Measurements from ENCODE around the gene FAU. TPM values are rescaled to one million over a fixed set of nuclear protein-coding genes. Genes with fewer than 3 reads are reported as not detected.

The FAU gene
- total RNA-seq, 1 donor from 2014 or later, result 439 TPM

DNA sequence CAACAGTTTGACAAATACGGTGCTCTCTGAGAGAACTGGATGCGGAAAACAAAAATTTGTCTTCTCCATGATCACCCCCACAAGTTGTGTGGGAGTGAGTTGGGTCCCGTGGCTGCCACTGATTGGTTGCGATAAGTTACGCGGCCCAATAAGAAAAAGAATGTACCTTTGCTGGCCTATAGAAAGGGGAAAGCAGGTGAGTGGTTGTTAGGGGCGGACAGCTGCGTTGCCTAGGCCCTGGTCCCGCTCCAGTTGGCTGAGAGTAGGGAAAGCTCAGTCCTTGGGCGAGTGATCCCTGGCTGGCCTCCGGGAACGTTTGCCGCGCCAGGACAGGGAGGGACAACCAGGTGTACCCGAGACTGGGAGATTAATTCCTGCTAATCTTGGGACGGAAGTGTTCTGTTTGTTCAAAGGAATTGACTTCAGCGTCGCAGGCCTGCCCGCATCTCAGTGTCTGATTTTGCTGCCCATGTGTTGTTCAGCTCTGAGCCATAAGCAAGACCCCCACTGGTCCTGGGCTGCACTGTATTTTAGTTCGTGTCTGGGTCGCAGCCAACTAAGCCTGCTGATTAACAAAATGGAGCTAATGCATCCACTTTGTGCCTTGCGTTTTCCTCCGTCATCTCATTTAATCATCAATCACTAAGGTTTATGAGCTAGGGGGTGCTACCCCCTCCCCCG is 13.2 kb upstream of the FAU start:
- peak; percentile 96 for DNase-seq (ENCODE audit: low read depth)
- Histone ChIP-seq H3K27me3 (ENCODE audit: control insufficient read depth, insufficient read depth, low read length) (no peaks in the 10 kb centered on the region), H3K4me3 (ENCODE audit: low read depth, low read length) (peak overlapping the region; percentile 83), H3K36me3 (ENCODE audit: control insufficient read depth, insufficient read depth, low read length) (peaks cover 24% of the 10 kb centered on the region)
- peak; percentile 90 for FAIRE-seq
- TF ChIP-seq, protein P1, sequence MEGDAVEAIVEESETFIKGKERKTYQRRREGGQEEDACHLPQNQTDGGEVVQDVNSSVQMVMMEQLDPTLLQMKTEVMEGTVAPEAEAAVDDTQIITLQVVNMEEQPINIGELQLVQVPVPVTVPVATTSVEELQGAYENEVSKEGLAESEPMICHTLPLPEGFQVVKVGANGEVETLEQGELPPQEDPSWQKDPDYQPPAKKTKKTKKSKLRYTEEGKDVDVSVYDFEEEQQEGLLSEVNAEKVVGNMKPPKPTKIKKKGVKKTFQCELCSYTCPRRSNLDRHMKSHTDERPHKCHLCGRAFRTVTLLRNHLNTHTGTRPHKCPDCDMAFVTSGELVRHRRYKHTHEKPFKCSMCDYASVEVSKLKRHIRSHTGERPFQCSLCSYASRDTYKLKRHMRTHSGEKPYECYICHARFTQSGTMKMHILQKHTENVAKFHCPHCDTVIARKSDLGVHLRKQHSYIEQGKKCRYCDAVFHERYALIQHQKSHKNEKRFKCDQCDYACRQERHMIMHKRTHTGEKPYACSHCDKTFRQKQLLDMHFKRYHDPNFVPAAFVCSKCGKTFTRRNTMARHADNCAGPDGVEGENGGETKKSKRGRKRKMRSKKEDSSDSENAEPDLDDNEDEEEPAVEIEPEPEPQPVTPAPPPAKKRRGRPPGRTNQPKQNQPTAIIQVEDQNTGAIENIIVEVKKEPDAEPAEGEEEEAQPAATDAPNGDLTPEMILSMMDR (IDR thresholded peaks at IDR 0.05; ENCODE audit: insufficient read depth, low read length, severe bottlenecking), result no peak

DNA sequence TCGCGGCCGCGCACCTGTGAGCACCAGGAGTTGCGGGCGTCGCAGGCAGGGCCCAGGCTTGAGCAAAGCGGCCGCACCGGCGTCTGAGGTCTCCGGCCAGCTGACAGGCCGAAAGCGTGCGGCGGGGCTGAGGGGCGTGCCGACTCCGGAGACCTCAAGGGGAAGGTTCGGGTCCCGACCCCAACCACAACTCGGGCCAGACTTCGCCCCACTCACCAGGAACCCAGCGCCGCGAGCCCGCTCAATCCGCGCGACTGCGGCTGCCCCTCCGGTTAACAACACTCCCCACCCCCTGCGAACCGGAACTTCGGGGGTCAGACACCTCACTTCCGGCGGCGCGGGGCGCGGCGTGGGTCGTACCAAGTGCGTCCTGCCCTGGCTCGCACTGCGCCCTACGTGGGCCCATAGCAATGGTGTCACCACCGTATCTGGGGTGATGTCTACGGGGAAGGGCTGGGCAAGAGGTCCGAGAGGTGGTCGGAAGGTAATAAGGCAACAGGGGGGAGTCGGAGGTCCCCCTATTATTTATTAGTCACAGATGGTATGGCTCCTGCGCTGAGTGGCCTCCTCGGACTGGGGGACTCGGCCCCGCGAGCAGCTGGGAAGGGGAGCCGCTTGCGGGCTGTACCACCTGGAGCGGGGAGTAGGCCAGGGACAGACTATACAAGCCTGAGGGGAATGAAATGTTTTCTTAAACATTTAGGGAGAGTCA is 12.5 kb upstream of the FAU start, which contains the start of gene SYVN1:
Gene SYVN1 (minus strand): TSS at position 280 of the 712 bp plus-strand sequence. CDS start 918 bp downstream, outside the sequence.
- peak; percentile 71 for DNase-seq (ENCODE audit: low read depth)
- H3K36me3 ChIP-seq (ENCODE audit: control insufficient read depth, insufficient read depth, low read length), result peaks cover 30% of the 10 kb centered on the region
- peak within 1 kb of the TSS; percentile 83 for H3K4me3 ChIP-seq (ENCODE audit: low read depth, low read length)
- no peaks in the 10 kb centered on the region for H3K27me3 ChIP-seq (ENCODE audit: control insufficient read depth, insufficient read depth, low read length)
- no peak for FAIRE-seq
- TF ChIP-seq, protein P1 (IDR thresholded peaks at IDR 0.05; ENCODE audit: insufficient read depth, low read length, severe bottlenecking), result no peak

DNA sequence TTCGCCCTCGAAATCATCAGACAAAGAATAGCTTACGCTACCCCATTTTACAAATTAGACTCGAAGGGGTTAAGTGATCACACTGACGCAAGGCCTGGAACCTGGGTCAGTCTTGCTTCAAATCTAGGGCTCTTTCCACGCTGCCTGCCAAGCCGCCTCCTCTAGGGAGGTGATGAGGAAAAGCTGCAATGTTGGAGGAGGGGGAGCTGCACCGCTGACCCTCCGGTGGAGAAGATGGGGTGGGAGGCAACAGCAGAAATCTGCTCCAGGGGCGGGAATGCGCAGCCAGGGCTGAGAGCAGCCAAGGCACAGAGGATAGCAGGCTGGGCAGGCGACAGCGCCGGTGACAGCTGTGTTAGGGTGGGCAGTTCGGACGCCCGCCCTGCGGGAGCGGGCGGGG is 11.8 kb upstream of the FAU start:
- H3K4me3 ChIP-seq (ENCODE audit: low read depth, low read length), result peak overlapping the region; percentile 83

DNA sequence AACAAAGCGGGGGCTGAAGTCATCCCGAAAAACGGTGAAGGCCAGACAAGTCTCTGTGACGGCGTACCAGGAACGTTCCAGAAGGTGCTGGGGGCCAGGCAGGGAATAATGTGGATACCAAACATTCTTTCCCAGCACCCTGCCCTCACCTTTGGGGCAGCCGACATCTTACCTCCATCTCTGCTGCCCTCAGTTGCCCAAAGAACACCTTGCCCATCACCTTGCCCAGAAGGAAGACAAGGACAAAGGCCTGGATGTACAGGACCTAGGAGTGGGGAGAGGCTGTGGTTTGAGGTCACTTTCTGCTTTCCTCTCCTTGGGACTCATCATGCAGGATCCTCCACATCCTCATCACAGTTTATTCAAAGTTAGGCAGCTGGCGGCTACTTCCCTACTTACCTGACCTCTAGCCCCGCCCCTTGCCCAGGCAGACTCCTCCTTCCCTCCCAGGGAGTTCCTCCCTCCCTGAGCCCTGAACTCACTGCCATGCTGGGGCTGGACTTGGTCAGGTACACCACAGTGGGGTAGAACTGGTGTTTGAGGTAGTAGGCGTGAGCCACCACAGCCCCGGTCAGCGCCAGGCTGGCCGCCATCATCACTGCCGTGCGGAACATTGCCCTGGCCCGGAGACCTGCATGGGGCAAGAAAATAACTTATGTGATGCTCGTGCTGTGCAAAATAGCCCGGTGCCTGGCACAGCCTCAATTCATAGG is 11.2 kb upstream of the FAU start:
- Histone ChIP-seq H3K27me3 (ENCODE audit: control insufficient read depth, insufficient read depth, low read length) (no peaks in the 10 kb centered on the region), H3K36me3 (ENCODE audit: control insufficient read depth, insufficient read depth, low read length) (peaks cover 37% of the 10 kb centered on the region), H3K4me3 (ENCODE audit: low read depth, low read length) (peak overlapping the region; percentile 83)
- FAIRE-seq (no peak), DNase-seq (ENCODE audit: low read depth) (peak; percentile 62)
- TF ChIP-seq, protein P1 (IDR thresholded peaks at IDR 0.05; ENCODE audit: insufficient read depth, low read length, severe bottlenecking), result no peak

More for the DNA sequence above, 11.8 kb upstream of the FAU start:
- FAIRE-seq, result no peak
- no peak for DNase-seq (ENCODE audit: low read depth)
- H3K27me3 ChIP-seq (ENCODE audit: control insufficient read depth, insufficient read depth, low read length), result no peaks in the 10 kb centered on the region
- peaks cover 32% of the 10 kb centered on the region for H3K36me3 ChIP-seq (ENCODE audit: control insufficient read depth, insufficient read depth, low read length)
- TF ChIP-seq, protein P1 (IDR thresholded peaks at IDR 0.05; ENCODE audit: insufficient read depth, low read length, severe bottlenecking), result no peak

DNA sequence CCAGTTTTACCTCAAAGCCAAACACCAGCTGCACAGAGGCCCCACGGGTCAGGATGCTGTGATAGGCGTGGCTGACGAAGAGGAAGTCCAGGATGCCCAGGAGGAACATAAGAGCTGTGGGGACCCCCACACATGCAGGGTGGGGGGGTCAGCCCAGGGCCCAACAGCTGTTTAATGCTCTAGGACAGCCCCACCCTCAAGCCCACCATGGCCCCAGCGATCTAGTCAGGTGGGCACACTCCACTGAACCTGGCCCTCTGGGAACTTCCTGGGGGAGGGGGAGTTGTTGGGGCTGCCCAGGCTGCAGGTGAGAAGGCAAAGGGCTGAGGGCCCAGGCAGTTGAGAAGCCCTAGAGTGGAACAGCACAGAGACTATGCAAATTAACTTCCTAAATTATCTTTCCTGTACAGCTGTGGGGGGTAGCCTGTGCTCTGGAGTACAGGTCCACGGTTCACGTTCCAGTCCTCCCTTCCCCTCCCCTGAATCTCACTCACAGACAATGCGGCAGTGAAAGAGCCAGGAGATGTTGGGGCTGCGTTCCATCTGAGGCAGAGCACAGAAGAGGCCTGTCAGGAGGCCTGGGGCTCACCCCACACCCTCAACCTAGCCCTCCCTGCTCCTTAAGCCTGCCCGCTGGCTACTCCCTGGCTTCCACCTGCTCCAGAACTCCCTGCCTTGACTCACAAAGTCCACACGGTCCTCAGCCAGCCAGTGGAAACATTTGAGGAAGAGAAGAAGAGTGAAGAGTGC is 10.5 kb upstream of the FAU start:
- no peaks in the 10 kb centered on the region for H3K27me3 ChIP-seq (ENCODE audit: control insufficient read depth, insufficient read depth, low read length)
- FAIRE-seq, result no peak
- TF ChIP-seq, protein P1 (IDR thresholded peaks at IDR 0.05; ENCODE audit: insufficient read depth, low read length, severe bottlenecking), result no peak
- no peak for DNase-seq (ENCODE audit: low read depth)
- H3K4me3 ChIP-seq (ENCODE audit: low read depth, low read length), result no peak overlapping the region
- H3K36me3 ChIP-seq (ENCODE audit: control insufficient read depth, insufficient read depth, low read length), result peaks cover 40% of the 10 kb centered on the region

All from bronchial epithelial cell (primary cell).